Measurements from ENCODE around the gene C19orf12.

DNA sequence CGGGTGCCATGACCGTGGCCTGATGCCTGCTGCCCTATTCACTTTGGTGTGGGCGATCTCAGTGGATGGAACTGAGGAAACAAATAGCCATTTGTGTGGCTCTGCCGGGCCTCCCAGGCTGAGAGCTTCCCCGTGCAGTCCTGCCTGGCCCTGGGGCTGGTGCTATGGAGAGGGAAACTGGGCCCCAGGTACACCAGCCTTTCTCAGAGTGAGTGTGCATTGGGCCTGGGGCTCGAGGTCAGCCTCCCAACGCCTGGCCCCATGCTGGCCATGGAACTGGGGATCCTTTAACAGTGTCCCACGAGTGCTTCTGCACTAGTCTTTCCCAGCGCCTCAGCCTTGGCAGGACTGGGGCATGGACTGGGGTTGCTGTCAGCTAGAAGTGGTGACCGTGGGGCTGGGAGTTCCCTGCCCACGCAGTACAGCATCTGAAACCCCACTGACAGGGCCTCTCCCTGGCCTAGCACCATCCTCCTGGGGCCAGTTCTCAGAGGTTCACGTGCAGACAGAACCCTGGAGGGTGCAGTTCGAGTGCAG lies 39.3 kb downstream of the C19orf12 start:
- no peak for TF ChIP-seq POLR2A (IDR thresholded peaks at IDR 0.05; ENCODE audit: low read depth, low read length)
- TF ChIP-seq, protein P1, sequence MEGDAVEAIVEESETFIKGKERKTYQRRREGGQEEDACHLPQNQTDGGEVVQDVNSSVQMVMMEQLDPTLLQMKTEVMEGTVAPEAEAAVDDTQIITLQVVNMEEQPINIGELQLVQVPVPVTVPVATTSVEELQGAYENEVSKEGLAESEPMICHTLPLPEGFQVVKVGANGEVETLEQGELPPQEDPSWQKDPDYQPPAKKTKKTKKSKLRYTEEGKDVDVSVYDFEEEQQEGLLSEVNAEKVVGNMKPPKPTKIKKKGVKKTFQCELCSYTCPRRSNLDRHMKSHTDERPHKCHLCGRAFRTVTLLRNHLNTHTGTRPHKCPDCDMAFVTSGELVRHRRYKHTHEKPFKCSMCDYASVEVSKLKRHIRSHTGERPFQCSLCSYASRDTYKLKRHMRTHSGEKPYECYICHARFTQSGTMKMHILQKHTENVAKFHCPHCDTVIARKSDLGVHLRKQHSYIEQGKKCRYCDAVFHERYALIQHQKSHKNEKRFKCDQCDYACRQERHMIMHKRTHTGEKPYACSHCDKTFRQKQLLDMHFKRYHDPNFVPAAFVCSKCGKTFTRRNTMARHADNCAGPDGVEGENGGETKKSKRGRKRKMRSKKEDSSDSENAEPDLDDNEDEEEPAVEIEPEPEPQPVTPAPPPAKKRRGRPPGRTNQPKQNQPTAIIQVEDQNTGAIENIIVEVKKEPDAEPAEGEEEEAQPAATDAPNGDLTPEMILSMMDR (IDR thresholded peaks at IDR 0.05; ENCODE audit: extremely low read depth in 1 of 2, insufficient read depth in 1 of 2, low read depth in 1 of 2, low read length in 2 of 2), result no peak
- TF ChIP-seq POLR2AphosphoS5 (IDR thresholded peaks at IDR 0.05; ENCODE audit: insufficient read depth, low read depth, low read length), result no peak
- TF ChIP-seq GATA2 (IDR thresholded peaks at IDR 0.05; ENCODE audit: insufficient read depth, insufficient read length, low read depth, low read length), result no peak
- TF ChIP-seq EZH2 (IDR thresholded peaks at IDR 0.05; ENCODE audit: borderline replicate concordance, low read depth, low read length, severe bottlenecking), result no peak
- TF ChIP-seq FOS (IDR thresholded peaks at IDR 0.05; ENCODE audit: borderline replicate concordance, insufficient read depth, low read length), result no peak
- TF ChIP-seq, protein P2, sequence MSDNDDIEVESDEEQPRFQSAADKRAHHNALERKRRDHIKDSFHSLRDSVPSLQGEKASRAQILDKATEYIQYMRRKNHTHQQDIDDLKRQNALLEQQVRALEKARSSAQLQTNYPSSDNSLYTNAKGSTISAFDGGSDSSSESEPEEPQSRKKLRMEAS (IDR thresholded peaks at IDR 0.05; ENCODE audit: insufficient read depth, insufficient read length), result no peak
